GM19240 (cell line): ENCODE data around the gene PSMA6.

Experiments
- DNase-seq: peaks from one replicate; pipeline ENCODE4 v3.0.0; 2011; ENCODE audit warnings: low spot score; ENCODE audit not compliant: insufficient read length

The PSMA6 gene

GRCh38 chr14:35366056-35366451 is 73.9 kb downstream of the PSMA6 start:
- DNase-seq: no peak

GRCh38 chr14:35366521-35366976 is 74.4 kb downstream of the PSMA6 start:
- DNase-seq: no peak

GRCh38 chr14:35367056-35367372 is 74.8 kb downstream of the PSMA6 start:
- DNase-seq: no peak
